Activated B cell treated with CpG ODN at 0.5 μM for 24 hours (primary cell): ENCODE results near the gene DUSP28. TPM values are rescaled to one million over a fixed set of nuclear protein-coding genes. Genes with fewer than 3 reads are reported as not detected.

Experiments
- ATAC-seq: fragments of 200-7000 bp; cut with Tn5 transposase; one replicate; pipeline ENCODE4 v1.10.0; 2021; ENCODE audit warnings: low read depth, mild to moderate bottlenecking, moderate library complexity
- CTCF ChIA-PET: fragments of 350-600 bp; sonication (Branson Sonifier 250); formaldehyde crosslinking; loops from one replicate; lab custom pipeline; 2021; ENCODE audit warnings: antibody characterized with exemption; lab: Charles Lee
- POLR2A ChIA-PET: fragments of 350-600 bp; sonication (Branson Sonifier 250); formaldehyde crosslinking; loops from one replicate; lab custom pipeline; 2021; ENCODE audit warnings: antibody characterized with exemption; lab: Charles Lee
- DNase-seq: peaks from one replicate; pipeline ENCODE4 v3.0.0; 2022
- H3K27ac Mint-ChIP-seq: one replicate; pipeline ENCODE4 v1.8.0; 2020; ENCODE audit warnings: mixed read lengths
- H3K27me3 Mint-ChIP-seq: one replicate; pipeline ENCODE4 v1.8.0; 2021; ENCODE audit warnings: mixed read lengths
- H3K36me3 Mint-ChIP-seq: one replicate; pipeline ENCODE4 v1.8.0; 2021; ENCODE audit warnings: low read depth, mixed read lengths
- H3K4me1 Mint-ChIP-seq: one replicate; pipeline ENCODE4 v1.8.0; 2021; ENCODE audit warnings: mixed read lengths
- H3K4me3 Mint-ChIP-seq: one replicate; pipeline ENCODE4 v1.8.0; 2020; ENCODE audit warnings: mild to moderate bottlenecking, mixed read lengths
- H3K9me3 Mint-ChIP-seq: one replicate; pipeline ENCODE4 v1.8.0; 2020; ENCODE audit warnings: mixed read lengths
- CTCF ChIP-seq: fragments of 200-600 bp; IDR thresholded peaks from one replicate; pipeline ENCODE4 v1.8.0; 2022; ENCODE audit warnings: antibody characterized with exemption, mild to moderate bottlenecking
- intact Hi-C: fragments of 100-400 bp; cut with micrococcal nuclease; formaldehyde crosslinking; loops from one replicate; pipeline ENCODE4 v1.15.1; 2024
- total RNA-seq: library from RNA; stranded (reverse); gene quantifications from 2 replicates; pipeline ENCODE4 v1.2.3, GENCODE V29; 2022

Gene DUSP28
- total RNA-seq, 1 donor from 2014 or later = 11.5 TPM

DNA sequence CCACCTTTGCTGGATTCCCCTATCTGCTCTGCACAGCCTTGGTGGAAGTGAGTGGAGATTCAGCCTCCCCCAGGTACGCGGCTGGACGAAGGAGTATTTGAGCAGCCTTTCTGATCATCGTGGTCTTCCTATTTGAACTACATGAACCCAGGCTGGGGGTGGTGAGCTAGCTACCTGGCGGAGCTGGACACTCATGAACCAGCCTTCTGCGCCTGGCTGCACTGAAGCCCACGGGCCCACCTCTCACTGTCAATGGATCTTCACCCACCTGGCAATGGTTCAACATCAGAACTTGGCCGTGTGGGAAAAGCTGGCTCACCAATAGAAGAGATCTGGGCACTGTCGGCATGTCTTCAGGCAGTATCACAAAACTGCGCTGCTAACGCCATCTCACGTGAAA, 37.8 kb upstream of the DUSP28 start:
- DNase-seq = no peak
- no peak for ATAC-seq
- ChIA-PET CTCF (no interaction called here), POLR2A (no interaction called here)
- no peaks in the 10 kb centered on the region for H3K4me1 Mint-ChIP-seq
- no peaks in the 10 kb centered on the region for H3K27me3 Mint-ChIP-seq
- TF ChIP-seq CTCF = no peak
- H3K36me3 Mint-ChIP-seq = peaks cover 50% of the 10 kb centered on the region
- peaks cover 11% of the 10 kb centered on the region for H3K9me3 Mint-ChIP-seq
- no peak overlapping the region for H3K27ac Mint-ChIP-seq
- intact Hi-C loops = no loop called here
- no peak overlapping the region for H3K4me3 Mint-ChIP-seq

- Mint-ChIP-seq H3K4me1 (no peaks in the 10 kb centered on the region), H3K9me3 (peaks cover 11% of the 10 kb centered on the region), H3K27ac (no peak overlapping the region), H3K27me3 (no peaks in the 10 kb centered on the region), H3K4me3 (no peak overlapping the region), H3K36me3 (peaks cover 58% of the 10 kb centered on the region)
- no peak for TF ChIP-seq CTCF
- ATAC-seq (no peak), DNase-seq (no peak)
- intact Hi-C loops = no loop called here
- ChIA-PET CTCF (interaction anchor here (1.4 kb wide), 1 partner anchor 9 kb away, joined by 4 read pairs; no protein-coding TSS in a partner anchor), POLR2A (no interaction called here)
Observed at GRCh38 chr2:240523451-240524281, 36.5 kb upstream of the DUSP28 start.

- TF ChIP-seq CTCF = no peak
Observed at GRCh38 chr2:240524963-240525718, 35.0 kb upstream of the DUSP28 start.

GRCh38 chr2:240525802-240526201, 34.4 kb upstream of the DUSP28 start:
- H3K36me3 Mint-ChIP-seq = peaks cover 76% of the 10 kb centered on the region
- no peak for TF ChIP-seq CTCF
- DNase-seq (no peak), ATAC-seq (no peak)
- CTCF ChIA-PET = no interaction called here
- no peak overlapping the region for H3K4me3 Mint-ChIP-seq
- POLR2A ChIA-PET = no interaction called here
- no peaks in the 10 kb centered on the region for H3K4me1 Mint-ChIP-seq
- peaks cover 11% of the 10 kb centered on the region for H3K9me3 Mint-ChIP-seq
- no peak overlapping the region for H3K27ac Mint-ChIP-seq
- no peaks in the 10 kb centered on the region for H3K27me3 Mint-ChIP-seq
- intact Hi-C loops = no loop called here

More at GRCh38 chr2:240524963-240525718, 35.0 kb upstream of the DUSP28 start:
- no peak overlapping the region for H3K27ac Mint-ChIP-seq
- no peak for DNase-seq
- H3K9me3 Mint-ChIP-seq = peaks cover 11% of the 10 kb centered on the region
- ATAC-seq = no peak
- POLR2A ChIA-PET = no interaction called here
- intact Hi-C loops = no loop called here
- peaks cover 70% of the 10 kb centered on the region for H3K36me3 Mint-ChIP-seq
- no peak overlapping the region for H3K4me3 Mint-ChIP-seq
- CTCF ChIA-PET = interaction anchor here (1.4 kb wide), 1 partner anchor 11 kb away, joined by 4 read pairs; no protein-coding TSS in a partner anchor
- no peaks in the 10 kb centered on the region for H3K4me1 Mint-ChIP-seq
- H3K27me3 Mint-ChIP-seq = no peaks in the 10 kb centered on the region

GRCh38 chr2:240526521-240526920, 33.6 kb upstream of the DUSP28 start:
- intact Hi-C loops = no loop called here
- no peak for DNase-seq
- ChIA-PET POLR2A (no interaction called here), CTCF (no interaction called here)
- Mint-ChIP-seq H3K9me3 (peaks cover 18% of the 10 kb centered on the region), H3K27ac (no peak overlapping the region), H3K36me3 (peaks cover 81% of the 10 kb centered on the region), H3K4me1 (no peaks in the 10 kb centered on the region), H3K27me3 (no peaks in the 10 kb centered on the region), H3K4me3 (no peak overlapping the region)
- ATAC-seq = no peak
- no peak for TF ChIP-seq CTCF
